ENCODE measurements around the gene PAK6.

Gene PAK6

GRCh38 chr15:40238532-40239403 is at the start of gene PAK6:
TSS of gene PAK6 (plus strand) at chr15:40239063. CDS start at chr15:40264786, 25,723 bp downstream.
- DNase-seq (ENCODE audit: low spot score) = no peak

- DNase-seq (ENCODE audit: low spot score) = peak; percentile 84
Observed at GRCh38 chr15:40190591-40190990, 48.3 kb upstream of the PAK6 start.

GRCh38 chr15:40192942-40193341 is 45.9 kb upstream of the PAK6 start:
- peak; percentile 10 for DNase-seq (ENCODE audit: low spot score)

- no peak for DNase-seq (ENCODE audit: low spot score)
Observed at GRCh38 chr15:40197434-40197833, 41.4 kb upstream of the PAK6 start.

- no peak for DNase-seq (ENCODE audit: low spot score)
Observed at GRCh38 chr15:40198355-40199085, 40.3 kb upstream of the PAK6 start.

GRCh38 chr15:40204100-40204499 is 34.8 kb upstream of the PAK6 start:
- no peak for DNase-seq (ENCODE audit: low spot score)

- DNase-seq (ENCODE audit: low spot score) = peak; percentile 73
Observed at GRCh38 chr15:40217166-40217824, 21.6 kb upstream of the PAK6 start.

GRCh38 chr15:40219801-40220200 is 19.1 kb upstream of the PAK6 start:
- no peak for DNase-seq (ENCODE audit: low spot score)

- no peak for DNase-seq (ENCODE audit: low spot score)
Observed at GRCh38 chr15:40222131-40222530, 16.7 kb upstream of the PAK6 start.

- no peak for DNase-seq (ENCODE audit: low spot score)
Observed at GRCh38 chr15:40226736-40227135, 12.1 kb upstream of the PAK6 start.

- DNase-seq (ENCODE audit: low spot score) = no peak
Observed at GRCh38 chr15:40229316-40229715, 9.5 kb upstream of the PAK6 start.

- no peak for DNase-seq (ENCODE audit: low spot score)
Observed at GRCh38 chr15:40229956-40230355, 8.9 kb upstream of the PAK6 start.

- no peak for DNase-seq (ENCODE audit: low spot score)
Observed at GRCh38 chr15:40232625-40233070, 6.2 kb upstream of the PAK6 start.

- DNase-seq (ENCODE audit: low spot score) = no peak
Observed at GRCh38 chr15:40233727-40234577, 4.9 kb upstream of the PAK6 start.

GRCh38 chr15:40234783-40235182 is 4.1 kb upstream of the PAK6 start:
- no peak for DNase-seq (ENCODE audit: low spot score)

- no peak for DNase-seq (ENCODE audit: low spot score)
Observed at GRCh38 chr15:40235201-40235885, 3.5 kb upstream of the PAK6 start.

- no peak for DNase-seq (ENCODE audit: low spot score)
Observed at GRCh38 chr15:40239404-40239692, 485 bp downstream of the PAK6 start.

GRCh38 chr15:40239693-40240618 is 1.1 kb downstream of the PAK6 start:
- no peak for DNase-seq (ENCODE audit: low spot score)

- DNase-seq (ENCODE audit: low spot score) = no peak
Observed at GRCh38 chr15:40240619-40241221, 1.9 kb downstream of the PAK6 start.
